AG09309 (cell line): Measurements from ENCODE around the gene DHRS13.

ENCODE experiments used
- DNase-seq: peaks from one replicate; pipeline ENCODE4 v3.0.0-alpha.2; 2010; ENCODE audit warnings: low read depth
- H3K4me3 ChIP-seq: 2 replicates; pipeline ENCODE4 v1.5.1; 2011; ENCODE audit warnings: mild to moderate bottlenecking, low read depth, low read length, moderate library complexity; ENCODE audit not compliant: control insufficient read depth
- TF ChIP-seq, protein P1 (sequence below): IDR thresholded peaks from 2 replicates; pipeline ENCODE4 v1.5.1; 2011; ENCODE audit warnings: mild to moderate bottlenecking, low read depth, low read length, inconsistent platforms; ENCODE audit not compliant: insufficient read depth, control insufficient read depth; ENCODE audit errors: missing control alignments

Gene DHRS13

DNA sequence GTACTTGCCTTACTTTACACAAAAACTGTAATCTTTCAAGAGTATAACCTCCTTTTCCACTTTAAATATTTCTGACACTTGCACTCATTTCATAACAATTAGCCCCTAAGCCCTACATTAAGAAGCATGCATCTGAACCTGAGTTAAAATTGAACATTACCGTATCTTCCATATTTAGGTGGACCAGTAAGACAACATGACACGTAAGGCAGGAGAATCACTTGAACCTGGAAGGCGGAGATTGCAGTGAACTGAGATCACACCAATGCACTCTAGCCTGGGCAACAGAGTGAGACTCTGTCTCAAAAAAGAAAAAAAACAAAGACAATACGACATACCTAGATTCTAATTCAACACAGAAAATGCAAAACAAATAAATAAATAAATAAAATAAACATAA is 41.5 kb upstream of the DHRS13 start:
- TF ChIP-seq, protein P1, sequence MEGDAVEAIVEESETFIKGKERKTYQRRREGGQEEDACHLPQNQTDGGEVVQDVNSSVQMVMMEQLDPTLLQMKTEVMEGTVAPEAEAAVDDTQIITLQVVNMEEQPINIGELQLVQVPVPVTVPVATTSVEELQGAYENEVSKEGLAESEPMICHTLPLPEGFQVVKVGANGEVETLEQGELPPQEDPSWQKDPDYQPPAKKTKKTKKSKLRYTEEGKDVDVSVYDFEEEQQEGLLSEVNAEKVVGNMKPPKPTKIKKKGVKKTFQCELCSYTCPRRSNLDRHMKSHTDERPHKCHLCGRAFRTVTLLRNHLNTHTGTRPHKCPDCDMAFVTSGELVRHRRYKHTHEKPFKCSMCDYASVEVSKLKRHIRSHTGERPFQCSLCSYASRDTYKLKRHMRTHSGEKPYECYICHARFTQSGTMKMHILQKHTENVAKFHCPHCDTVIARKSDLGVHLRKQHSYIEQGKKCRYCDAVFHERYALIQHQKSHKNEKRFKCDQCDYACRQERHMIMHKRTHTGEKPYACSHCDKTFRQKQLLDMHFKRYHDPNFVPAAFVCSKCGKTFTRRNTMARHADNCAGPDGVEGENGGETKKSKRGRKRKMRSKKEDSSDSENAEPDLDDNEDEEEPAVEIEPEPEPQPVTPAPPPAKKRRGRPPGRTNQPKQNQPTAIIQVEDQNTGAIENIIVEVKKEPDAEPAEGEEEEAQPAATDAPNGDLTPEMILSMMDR: no peak
- DNase-seq: no peak
- H3K4me3 ChIP-seq: no peak overlapping the region

DNA sequence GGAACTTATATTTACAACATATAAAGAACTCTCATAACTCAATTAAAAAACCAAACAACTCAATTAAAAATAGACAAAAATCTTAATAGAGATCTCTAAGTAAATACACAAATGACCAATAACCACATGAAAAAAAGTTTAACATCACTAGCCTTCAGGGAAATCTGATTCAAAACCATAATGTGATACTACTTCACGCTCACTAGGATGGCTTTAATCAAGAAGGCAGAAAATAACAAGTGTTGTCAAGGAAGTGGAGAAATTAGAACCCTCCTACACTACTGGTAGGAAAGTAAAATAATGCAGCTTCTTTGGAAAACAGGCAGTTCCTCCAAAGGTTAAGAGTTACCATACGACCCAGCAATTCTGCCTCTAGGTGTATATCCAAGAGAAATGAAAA is 40.0 kb upstream of the DHRS13 start:
- TF ChIP-seq, protein P1: no peak
- no peak overlapping the region for H3K4me3 ChIP-seq
- DNase-seq: no peak

DNA sequence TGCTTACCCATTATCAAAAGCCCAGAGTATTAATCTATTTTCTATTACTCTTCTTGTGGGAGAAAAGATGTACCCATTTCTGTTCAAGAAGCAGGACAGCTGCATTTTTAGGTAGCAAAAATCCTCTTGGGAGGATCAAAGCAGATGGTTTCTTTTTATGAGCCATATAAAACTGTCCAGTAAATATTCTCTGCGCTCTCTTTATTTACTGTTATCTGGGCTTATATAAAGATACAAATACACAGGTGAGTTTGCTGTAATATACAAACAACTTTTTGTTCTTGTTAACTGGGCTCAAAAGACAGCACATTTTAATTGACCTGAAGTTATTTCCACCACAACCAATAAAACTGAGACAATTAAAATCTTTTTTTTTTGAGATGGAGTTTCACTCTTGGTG is 38.4 kb upstream of the DHRS13 start:
- TF ChIP-seq, protein P1: no peak
- H3K4me3 ChIP-seq: no peak overlapping the region
- DNase-seq: no peak

DNA sequence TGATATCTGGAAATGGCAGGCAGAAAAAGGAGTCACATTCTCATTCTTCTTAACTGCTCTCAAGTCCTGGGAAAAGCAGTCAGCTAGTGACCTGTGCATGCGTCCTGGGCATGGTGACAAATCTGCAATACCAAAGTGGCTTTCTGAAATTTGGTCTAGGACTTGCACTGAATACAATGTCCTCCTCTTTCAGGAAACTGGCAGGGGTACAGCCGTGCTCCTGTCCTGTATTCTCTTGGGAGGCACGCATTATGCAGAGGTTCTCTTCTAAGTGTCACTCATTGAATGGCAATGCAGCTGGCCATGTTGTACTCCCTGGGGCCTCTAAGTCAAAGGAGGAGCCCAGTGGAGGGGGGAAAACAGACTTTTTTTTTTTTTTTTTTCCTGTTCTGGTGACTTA is 37.8 kb upstream of the DHRS13 start:
- TF ChIP-seq, protein P1: no peak
- no peak for DNase-seq
- no peak overlapping the region for H3K4me3 ChIP-seq

DNA sequence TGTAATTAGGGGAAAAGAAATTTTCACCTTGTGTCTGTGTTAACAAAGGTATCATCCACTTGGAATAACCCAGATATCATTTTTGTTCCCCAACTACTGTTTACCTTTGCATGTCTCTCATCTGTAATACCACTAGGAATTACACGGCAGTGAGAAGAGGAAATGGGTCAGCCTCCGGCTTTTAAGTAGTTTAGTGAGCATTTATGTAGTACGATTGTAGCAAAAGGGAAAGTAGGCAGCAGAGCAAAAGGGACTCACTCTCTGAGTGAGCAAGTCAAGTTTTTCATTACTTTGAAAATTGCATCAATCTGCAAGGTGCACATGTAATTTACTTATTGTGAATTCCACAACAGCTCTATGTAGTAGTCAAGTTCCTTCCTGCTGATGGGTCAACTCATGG is 37.3 kb upstream of the DHRS13 start:
- H3K4me3 ChIP-seq: no peak overlapping the region
- TF ChIP-seq, protein P1: no peak
- no peak for DNase-seq

DNA sequence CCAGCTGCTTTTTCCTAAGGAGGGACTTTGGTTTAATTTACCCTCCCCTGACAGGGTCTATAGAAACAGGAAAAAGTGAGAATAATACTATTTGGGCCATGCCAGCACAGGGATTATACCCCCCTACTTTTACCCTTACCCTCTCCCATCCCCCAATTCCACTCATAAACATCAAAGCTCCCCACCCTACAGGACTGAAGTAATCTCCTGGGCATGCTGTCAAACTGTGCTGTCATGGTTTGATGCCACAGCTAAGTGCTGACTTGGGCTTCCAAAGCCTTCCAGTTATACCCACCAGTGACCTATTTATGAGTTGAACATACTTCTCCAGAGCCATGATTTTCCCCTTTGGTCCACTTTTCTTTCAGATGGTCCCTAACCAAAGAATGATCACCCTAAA is 35.7 kb upstream of the DHRS13 start:
- no peak for DNase-seq
- no peak overlapping the region for H3K4me3 ChIP-seq
- TF ChIP-seq, protein P1: no peak
